Left lung (tissue), 10 donors: ENCODE measurements around the gene TMEM123. TPM values are rescaled to one million over a fixed set of nuclear protein-coding genes. Genes with fewer than 3 reads are reported as not detected.

Source experiments
- ATAC-seq: fragments of 200-7000 bp; cut with Tn5 transposase; one replicate; pipeline ENCODE4 v1.9.1; 2020; ENCODE audit warnings: moderate library complexity
- DNase-seq, 4 donors: peaks; one replicate each; pipeline ENCODE4 v3.0.0-alpha.2; 2013 to 2020
- H3K27ac ChIP-seq, 2 donors: fragments of 200-600 bp; sonication (generic) in 1 of 2; one replicate each; pipeline versions ENCODE4 v1.5.0 to v1.8.0; 2020 to 2021
- H3K27me3 ChIP-seq, 2 donors: fragments of 200-600 bp; sonication (generic) in 1 of 2; one replicate each; pipeline versions ENCODE4 v1.5.0 to v1.8.0; 2020 to 2021
- H3K36me3 ChIP-seq, 2 donors: fragments of 200-600 bp; sonication (generic) in 1 of 2; one replicate each; pipeline versions ENCODE4 v1.5.0 to v1.8.0; 2020 to 2021
- H3K4me1 ChIP-seq, 2 donors: fragments of 200-600 bp; one replicate each; pipeline ENCODE4 v1.8.0; 2021
- H3K4me3 ChIP-seq, 2 donors: fragments of 200-600 bp; sonication (generic) in 1 of 2; one replicate each; pipeline versions ENCODE4 v1.5.0 to v1.8.0; 2020 to 2021; ENCODE audit warnings: mild to moderate bottlenecking in 1 of 2
- H3K9me3 ChIP-seq, 2 donors: fragments of 200-600 bp; sonication (generic) in 1 of 2; one replicate each; pipeline versions ENCODE4 v1.5.0 to v1.8.0; 2020 to 2021
- intact Hi-C, 2 donors: fragments of 100-400 bp; cut with DNase I; formaldehyde crosslinking; loops; one replicate each; pipeline versions ENCODE4 v1.11.2 to v1.14.2; 2022
- polyA plus RNA-seq, 6 donors: library from polyadenylated mRNA; unstranded; fragments of 120-200 nt; gene quantifications; one replicate each; pipeline ENCODE4 v1.2.1, GENCODE V29; 2013; ENCODE audit not compliant: insufficient read length in 6 of 6
- total RNA-seq, 2 donors: library from RNA; stranded (reverse); fragmentation: NEBNext Ultra II Directional; extraction: Animal tissue kit (Norgen Biotek cat#: 25700); gene quantifications; one replicate each; pipeline ENCODE4 v1.2.1, GENCODE V29; 2021
- TF ChIP-seq, protein P1 (sequence below), 2 donors: fragments of 200-600 bp; sonication (generic) in 1 of 2; IDR thresholded peaks; one replicate each; pipeline versions ENCODE4 v1.5.0 to v1.8.0; 2021; ENCODE audit warnings: antibody characterized with exemption in 2 of 2
- donor health status: DM: no; HTN: yes; CAD: no.
- donor health status: DM: no; HTN: no; CAD: no.

The TMEM123 gene
- total and polyA plus RNA-seq, 8 donors, result 127 to 351 (median 260) TPM

GRCh38 chr11:102469196-102469821 lies 16.7 kb upstream of the TMEM123 start:
- Histone ChIP-seq H3K4me1 (peaks cover 6 to 39% of the 10 kb centered on the region in 2 donors), H3K9me3 (no peaks in the 10 kb centered on the region), H3K4me3 (no peak overlapping the region), H3K27me3 (no peaks in the 10 kb centered on the region), H3K36me3 (no peaks in the 10 kb centered on the region), H3K27ac (no peak overlapping the region)
- no peak for ATAC-seq
- TF ChIP-seq, protein P1, sequence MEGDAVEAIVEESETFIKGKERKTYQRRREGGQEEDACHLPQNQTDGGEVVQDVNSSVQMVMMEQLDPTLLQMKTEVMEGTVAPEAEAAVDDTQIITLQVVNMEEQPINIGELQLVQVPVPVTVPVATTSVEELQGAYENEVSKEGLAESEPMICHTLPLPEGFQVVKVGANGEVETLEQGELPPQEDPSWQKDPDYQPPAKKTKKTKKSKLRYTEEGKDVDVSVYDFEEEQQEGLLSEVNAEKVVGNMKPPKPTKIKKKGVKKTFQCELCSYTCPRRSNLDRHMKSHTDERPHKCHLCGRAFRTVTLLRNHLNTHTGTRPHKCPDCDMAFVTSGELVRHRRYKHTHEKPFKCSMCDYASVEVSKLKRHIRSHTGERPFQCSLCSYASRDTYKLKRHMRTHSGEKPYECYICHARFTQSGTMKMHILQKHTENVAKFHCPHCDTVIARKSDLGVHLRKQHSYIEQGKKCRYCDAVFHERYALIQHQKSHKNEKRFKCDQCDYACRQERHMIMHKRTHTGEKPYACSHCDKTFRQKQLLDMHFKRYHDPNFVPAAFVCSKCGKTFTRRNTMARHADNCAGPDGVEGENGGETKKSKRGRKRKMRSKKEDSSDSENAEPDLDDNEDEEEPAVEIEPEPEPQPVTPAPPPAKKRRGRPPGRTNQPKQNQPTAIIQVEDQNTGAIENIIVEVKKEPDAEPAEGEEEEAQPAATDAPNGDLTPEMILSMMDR (IDR thresholded peaks at IDR 0.05), result no peak
- intact Hi-C loops, result no loop called here
- DNase-seq, result no peak

- TF ChIP-seq, protein P1 (IDR thresholded peaks at IDR 0.05), result no peak
- Histone ChIP-seq H3K4me3 (no peak overlapping the region), H3K27me3 (no peaks in the 10 kb centered on the region), H3K27ac (no peak overlapping the region), H3K4me1 (peaks cover 6 to 39% of the 10 kb centered on the region in 2 donors), H3K9me3 (no peaks in the 10 kb centered on the region), H3K36me3 (no peaks in the 10 kb centered on the region)
- DNase-seq, result no peak
- ATAC-seq, result no peak
- intact Hi-C loops, result no loop called here
Observed at GRCh38 chr11:102468616-102469195, 16.1 kb upstream of the TMEM123 start.

GRCh38 chr11:102467853-102468580 lies 15.5 kb upstream of the TMEM123 start:
- ATAC-seq (peak; percentile 29), DNase-seq (no peak)
- Histone ChIP-seq H3K36me3 (no peaks in the 10 kb centered on the region), H3K9me3 (no peaks in the 10 kb centered on the region), H3K4me3 (no peak overlapping the region), H3K4me1 (peaks cover 6 to 39% of the 10 kb centered on the region in 2 donors), H3K27ac (peak overlapping the region in 1 of 2 donors; percentile 55), H3K27me3 (no peaks in the 10 kb centered on the region)
- TF ChIP-seq, protein P1 (IDR thresholded peaks at IDR 0.05), result no peak
- intact Hi-C loops, result no loop called here

GRCh38 chr11:102467080-102467708 lies 14.6 kb upstream of the TMEM123 start:
- intact Hi-C loops, result no loop called here
- TF ChIP-seq, protein P1 (IDR thresholded peaks at IDR 0.05), result no peak
- no peaks in the 10 kb centered on the region for H3K27me3 ChIP-seq
- H3K4me3 ChIP-seq, result no peak overlapping the region
- DNase-seq, result peak in 1 of 4 donors; percentile 60
- no peaks in the 10 kb centered on the region for H3K9me3 ChIP-seq
- H3K27ac ChIP-seq, result peak overlapping the region; percentile 3 to 55
- no peaks in the 10 kb centered on the region for H3K36me3 ChIP-seq
- ATAC-seq, result peak; percentile 85
- H3K4me1 ChIP-seq, result peaks cover 6 to 39% of the 10 kb centered on the region in 2 donors

GRCh38 chr11:102465696-102466095 lies 13.1 kb upstream of the TMEM123 start:
- H3K27me3 ChIP-seq, result no peaks in the 10 kb centered on the region
- peaks cover 6 to 39% of the 10 kb centered on the region in 2 donors for H3K4me1 ChIP-seq
- TF ChIP-seq, protein P1 (IDR thresholded peaks at IDR 0.05), result no peak
- no peak overlapping the region for H3K4me3 ChIP-seq
- H3K27ac ChIP-seq, result no peak overlapping the region
- H3K36me3 ChIP-seq, result no peaks in the 10 kb centered on the region
- DNase-seq (no peak), ATAC-seq (no peak)
- intact Hi-C loops, result no loop called here
- H3K9me3 ChIP-seq, result no peaks in the 10 kb centered on the region
